Natural killer cell (primary cell): ENCODE measurements around the gene MAPRE2. TPM values are rescaled to one million over a fixed set of nuclear protein-coding genes. Genes with fewer than 3 reads are reported as not detected.

Experiments
- ATAC-seq, 3 donors: fragments of 150-1000 bp in 2 of 3; fragments of 200-7000 bp in 1 of 3; cut with Tn5 transposase; 1 replicate in 1 of 3; 2 replicates in 2 of 3; pipeline ENCODE4 v1.10.0; 2021; ENCODE audit warnings: mild to moderate bottlenecking in 2 of 3, moderate library complexity in 2 of 3
- DNase-seq, 2 donors: peaks; one replicate each; pipeline versions ENCODE4 v3.0.0 to v3.0.0-alpha.2; 2013 to 2021; ENCODE audit warnings: mixed read lengths in 1 of 2
- H3K27ac ChIP-seq: one replicate; pipeline ENCODE4 v1.5.1; 2013; ENCODE audit warnings: mild to moderate bottlenecking, low read length
- H3K27me3 ChIP-seq: one replicate; pipeline ENCODE4 v1.6.1; 2013; ENCODE audit warnings: low read length; ENCODE audit not compliant: control insufficient read depth, insufficient read depth
- H3K36me3 ChIP-seq: one replicate; pipeline ENCODE4 v1.6.1; 2013; ENCODE audit warnings: low read length; ENCODE audit not compliant: control insufficient read depth, insufficient read depth
- H3K4me1 ChIP-seq: one replicate; pipeline ENCODE4 v1.6.1; 2013; ENCODE audit warnings: low read length; ENCODE audit not compliant: control insufficient read depth, insufficient read depth
- H3K4me3 ChIP-seq: one replicate; pipeline ENCODE4 v1.5.1; 2013; ENCODE audit warnings: low read length
- H3K9me3 ChIP-seq: one replicate; pipeline ENCODE4 v1.6.1; 2013; ENCODE audit warnings: low read length; ENCODE audit not compliant: control insufficient read depth, insufficient read depth
- H3K27ac Mint-ChIP-seq, 2 donors: one replicate each; pipeline ENCODE4 v1.8.0; 2022; ENCODE audit warnings: mild to moderate bottlenecking in 2 of 2, mixed read lengths in 2 of 2, moderate library complexity in 1 of 2
- H3K27me3 Mint-ChIP-seq, 2 donors: one replicate each; pipeline ENCODE4 v1.8.0; 2022; ENCODE audit warnings: low read depth in 2 of 2, mixed read lengths in 2 of 2
- H3K36me3 Mint-ChIP-seq: one replicate; pipeline ENCODE4 v1.8.0; 2022; ENCODE audit warnings: mixed read lengths
- H3K4me1 Mint-ChIP-seq, 2 donors: one replicate each; pipeline ENCODE4 v1.8.0; 2022; ENCODE audit warnings: mixed read lengths in 2 of 2
- H3K4me3 Mint-ChIP-seq: one replicate; pipeline ENCODE4 v1.8.0; 2022; ENCODE audit warnings: mild to moderate bottlenecking, moderate library complexity, mixed read lengths
- H3K9me3 Mint-ChIP-seq, 2 donors: one replicate each; pipeline ENCODE4 v1.8.0; 2022; ENCODE audit warnings: mixed read lengths in 2 of 2
- CTCF ChIP-seq: fragments of 200-600 bp; IDR thresholded peaks from one replicate; pipeline ENCODE4 v1.8.0; 2022; ENCODE audit warnings: antibody characterized with exemption
- WGBS: methylation state at CpG from one replicate; pipeline ENCODE4 v1.1.7; 2013; ENCODE audit warnings: missing lambda C conversion rate; ENCODE audit not compliant: insufficient coverage; 5-methylcytosine and 5-hydroxymethylcytosine counted together
- intact Hi-C: fragments of 100-400 bp; cut with micrococcal nuclease; formaldehyde crosslinking; loops from one replicate; pipeline ENCODE4 v1.14.2; 2022
- total RNA-seq, 4 donors: library from RNA; stranded (reverse); fragments of 120-200 nt in 1 of 4; gene quantifications; one replicate each; pipeline versions ENCODE4 v1.2.3 to v1.2.4, GENCODE V29; 2013 to 2022

MAPRE2 gene
- total RNA-seq, 3 donors from 2014 or later (not counting 1 experiment from before 2014, with no cell fraction given): 159 to 283 (median 207) TPM

- peaks cover 9% of the 10 kb centered on the region for H3K36me3 Mint-ChIP-seq
- WGBS: 100% methylated on average over 2 of the region's 2 CpGs
- ATAC-seq (no peak), DNase-seq (no peak)
- no peaks in the 10 kb centered on the region for H3K27me3 Mint-ChIP-seq
- Histone ChIP-seq H3K4me1 (peaks cover 11% of the 10 kb centered on the region), H3K4me3 (no peak overlapping the region), H3K36me3 (peaks cover 69% of the 10 kb centered on the region), H3K27ac (no peak overlapping the region), H3K9me3 (no peaks in the 10 kb centered on the region), H3K27me3 (no peaks in the 10 kb centered on the region)
- intact Hi-C loops: no loop called here
- no peak for TF ChIP-seq CTCF
- H3K27ac Mint-ChIP-seq: peak overlapping the region; percentile 56 to 82
- H3K4me3 Mint-ChIP-seq: no peak overlapping the region
- H3K9me3 Mint-ChIP-seq: no peaks in the 10 kb centered on the region
- H3K4me1 Mint-ChIP-seq: peaks cover 53 to 56% of the 10 kb centered on the region in 2 donors
Observed at GRCh38 chr18:35136885-35137284, 95.7 kb downstream of the MAPRE2 start.

GRCh38 chr18:35137632-35138031 is 96.4 kb downstream of the MAPRE2 start:
- no peak overlapping the region for H3K27ac ChIP-seq
- Mint-ChIP-seq H3K27me3 (no peaks in the 10 kb centered on the region), H3K9me3 (no peaks in the 10 kb centered on the region), H3K27ac (peak overlapping the region; percentile 39 to 80), H3K36me3 (peaks cover 14% of the 10 kb centered on the region), H3K4me3 (peak overlapping the region; percentile 13), H3K4me1 (peaks cover 53 to 56% of the 10 kb centered on the region in 2 donors)
- no peaks in the 10 kb centered on the region for H3K27me3 ChIP-seq
- peaks cover 5% of the 10 kb centered on the region for H3K4me1 ChIP-seq
- DNase-seq (no peak), ATAC-seq (no peak)
- H3K36me3 ChIP-seq: peaks cover 66% of the 10 kb centered on the region
- intact Hi-C loops: no loop called here
- WGBS: 94% methylated on average over 10 of the region's 10 CpGs
- no peaks in the 10 kb centered on the region for H3K9me3 ChIP-seq
- H3K4me3 ChIP-seq: no peak overlapping the region
- TF ChIP-seq CTCF: no peak

GRCh38 chr18:35138773-35139172 is 97.6 kb downstream of the MAPRE2 start:
- ATAC-seq: no peak
- H3K27me3 Mint-ChIP-seq: no peaks in the 10 kb centered on the region
- H3K27ac Mint-ChIP-seq: peak overlapping the region; percentile 39 to 80
- no peaks in the 10 kb centered on the region for H3K9me3 ChIP-seq
- no peak overlapping the region for H3K4me3 ChIP-seq
- 95% methylated on average over 6 of the region's 6 CpGs for WGBS
- TF ChIP-seq CTCF: no peak
- H3K9me3 Mint-ChIP-seq: no peaks in the 10 kb centered on the region
- peaks cover 4% of the 10 kb centered on the region for H3K4me1 ChIP-seq
- H3K36me3 Mint-ChIP-seq: peaks cover 14% of the 10 kb centered on the region
- no peak overlapping the region for H3K4me3 Mint-ChIP-seq
- DNase-seq: no peak
- H3K27ac ChIP-seq: no peak overlapping the region
- peaks cover 50 to 53% of the 10 kb centered on the region in 2 donors for H3K4me1 Mint-ChIP-seq
- H3K36me3 ChIP-seq: peaks cover 57% of the 10 kb centered on the region
- H3K27me3 ChIP-seq: no peaks in the 10 kb centered on the region
- intact Hi-C loops: no loop called here

GRCh38 chr18:35139517-35139916 is 98.3 kb downstream of the MAPRE2 start:
- no peak overlapping the region for H3K27ac ChIP-seq
- H3K36me3 ChIP-seq: peaks cover 50% of the 10 kb centered on the region
- H3K27me3 Mint-ChIP-seq: no peaks in the 10 kb centered on the region
- peaks cover 14% of the 10 kb centered on the region for H3K36me3 Mint-ChIP-seq
- H3K4me3 ChIP-seq: no peak overlapping the region
- H3K4me3 Mint-ChIP-seq: no peak overlapping the region
- H3K4me1 ChIP-seq: peaks cover 4% of the 10 kb centered on the region
- no peaks in the 10 kb centered on the region for H3K9me3 Mint-ChIP-seq
- TF ChIP-seq CTCF: no peak
- peaks cover 51 to 52% of the 10 kb centered on the region in 2 donors for H3K4me1 Mint-ChIP-seq
- no peaks in the 10 kb centered on the region for H3K27me3 ChIP-seq
- peak overlapping the region; percentile 39 to 80 for H3K27ac Mint-ChIP-seq
- intact Hi-C loops: no loop called here
- WGBS: 100% methylated on average over 3 of the region's 3 CpGs
- DNase-seq (no peak), ATAC-seq (no peak)
- H3K9me3 ChIP-seq: no peaks in the 10 kb centered on the region
